Measurements from ENCODE around the gene TMEM123.

The TMEM123 gene

DNA sequence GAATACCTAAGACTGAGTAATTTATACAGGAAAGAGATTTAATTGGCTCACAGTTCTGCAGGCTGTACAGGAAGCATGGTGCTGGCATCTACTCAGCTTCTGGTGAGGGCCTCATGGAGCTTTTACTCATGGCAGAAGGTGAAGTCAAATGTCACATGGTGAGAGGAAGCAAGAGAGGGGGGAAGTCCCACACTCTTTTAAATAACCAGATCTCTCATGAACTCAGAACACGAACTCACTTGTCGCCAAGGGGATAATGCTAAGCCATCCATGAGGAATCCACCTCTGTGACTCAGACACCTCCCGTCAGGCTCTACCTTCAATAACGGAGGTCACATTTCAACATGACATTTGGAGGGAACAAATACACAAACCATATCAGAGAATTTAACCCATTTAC lies 63.3 kb downstream of the TMEM123 start:
- Histone ChIP-seq H2AK5ac (ENCODE audit: low read length) (no peak overlapping the region), H3K4me3 (ENCODE audit: low read depth, low read length) (no peak overlapping the region), H3K4me2 (ENCODE audit: low read length) (no peak overlapping the region), H4K8ac (ENCODE audit: low read depth, low read length) (no peak overlapping the region), H3K27me3 (ENCODE audit: insufficient read depth, low read length) (no peaks in the 10 kb centered on the region), H3K9me3 (ENCODE audit: insufficient read depth, low read depth, low read length) (peaks cover 2% of the 10 kb centered on the region), H2AFZ (ENCODE audit: insufficient read depth, low read length, poor library complexity) (no peak overlapping the region), H3K14ac (ENCODE audit: low read length) (no peak overlapping the region), H3K79me1 (ENCODE audit: low read length) (no peaks in the 10 kb centered on the region), H3K36me3 (ENCODE audit: control insufficient read depth in 1 of 2, insufficient read depth in 2 of 2, low read length in 2 of 2) (peaks cover 25 to 42% of the 10 kb centered on the region in 2 experiments), H3K18ac (ENCODE audit: low read length) (no peak overlapping the region), H3K27ac (ENCODE audit: low read depth, low read length) (no peak overlapping the region), H3K9ac (ENCODE audit: low read length) (no peak overlapping the region), H2BK12ac (ENCODE audit: low read length) (no peak overlapping the region), H3K4me1 (ENCODE audit: control insufficient read depth in 1 of 2, insufficient read depth in 2 of 2, low read length in 2 of 2) (no peaks in the 10 kb centered on the region), H4K91ac (ENCODE audit: low read depth, low read length) (no peak overlapping the region), H3K4ac (ENCODE audit: low read depth, low read length) (no peak overlapping the region), H3K23ac (ENCODE audit: low read length) (no peak overlapping the region), H2BK5ac (ENCODE audit: low read depth, low read length, poor library complexity) (no peak overlapping the region), H4K12ac (ENCODE audit: low read depth, low read length) (no peak overlapping the region), H3K79me2 (ENCODE audit: control insufficient read depth, insufficient read depth, low read length, poor library complexity) (no peaks in the 10 kb centered on the region), H2BK120ac (ENCODE audit: insufficient read depth, low read length, poor library complexity) (no peak overlapping the region)
- peak in 1 of 2 donors; percentile 10 for DNase-seq
- no CpG with 5 or more reads among the region's 4 CpGs for WGBS (ENCODE audit: extremely low coverage, insufficient coverage, insufficient read length)

DNA sequence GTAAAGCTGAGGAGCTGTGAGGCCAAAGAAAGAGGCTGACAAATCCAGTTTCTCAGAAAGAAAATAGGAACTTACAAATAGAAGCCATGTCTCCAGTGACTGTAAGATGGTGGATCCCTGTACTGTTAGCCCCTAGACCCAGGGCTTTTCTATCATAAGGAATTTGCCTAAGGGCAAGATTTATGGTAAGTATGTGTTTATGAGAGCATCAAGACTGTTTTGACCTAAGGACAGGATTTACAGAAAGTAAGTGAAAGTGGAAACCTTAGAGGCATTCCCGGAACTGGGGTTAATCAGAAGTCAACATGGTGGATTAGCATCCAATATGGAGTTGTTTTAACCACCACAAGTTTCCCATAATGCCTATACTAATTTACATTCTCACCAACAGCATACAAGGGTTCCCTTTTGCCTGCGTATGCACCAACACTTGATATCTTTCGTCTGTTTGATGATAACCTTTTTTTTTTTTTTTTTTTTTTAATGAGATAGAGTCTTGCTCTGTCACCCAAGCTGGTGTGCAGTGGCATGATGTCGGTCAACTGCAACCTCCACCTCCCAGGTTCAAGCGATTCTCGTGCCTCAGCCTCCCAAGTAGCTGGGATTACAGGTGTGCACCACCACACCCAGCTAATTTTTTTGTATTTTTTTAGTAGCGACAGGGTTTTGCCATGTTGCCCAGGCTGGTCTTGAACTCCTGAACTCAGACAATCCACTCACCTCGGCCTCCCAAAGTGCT lies 65.4 kb downstream of the TMEM123 start:
- no peak overlapping the region for H3K4me2 ChIP-seq (ENCODE audit: low read length)
- no peak overlapping the region for H4K8ac ChIP-seq (ENCODE audit: low read depth, low read length)
- no peaks in the 10 kb centered on the region for H3K9me3 ChIP-seq (ENCODE audit: insufficient read depth, low read depth, low read length)
- H3K27ac ChIP-seq (ENCODE audit: low read depth, low read length): no peak overlapping the region
- H2AFZ ChIP-seq (ENCODE audit: insufficient read depth, low read length, poor library complexity): no peak overlapping the region
- no peaks in the 10 kb centered on the region for H3K79me2 ChIP-seq (ENCODE audit: control insufficient read depth, insufficient read depth, low read length, poor library complexity)
- WGBS (ENCODE audit: extremely low coverage, insufficient coverage, insufficient read length): no CpG with 5 or more reads among the region's 8 CpGs
- H3K4ac ChIP-seq (ENCODE audit: low read depth, low read length): no peak overlapping the region
- H3K4me3 ChIP-seq (ENCODE audit: low read depth, low read length): no peak overlapping the region
- H2AK5ac ChIP-seq (ENCODE audit: low read length): no peak overlapping the region
- H3K27me3 ChIP-seq (ENCODE audit: insufficient read depth, low read length): no peaks in the 10 kb centered on the region
- no peak overlapping the region for H4K91ac ChIP-seq (ENCODE audit: low read depth, low read length)
- H3K23ac ChIP-seq (ENCODE audit: low read length): no peak overlapping the region
- no peaks in the 10 kb centered on the region for H3K79me1 ChIP-seq (ENCODE audit: low read length)
- no peak overlapping the region for H3K14ac ChIP-seq (ENCODE audit: low read length)
- peak in 1 of 2 donors; percentile 74 for DNase-seq
- H2BK5ac ChIP-seq (ENCODE audit: low read depth, low read length, poor library complexity): no peak overlapping the region
- H3K36me3 ChIP-seq (ENCODE audit: control insufficient read depth in 1 of 2, insufficient read depth in 2 of 2, low read length in 2 of 2): peaks cover 18 to 29% of the 10 kb centered on the region in 2 experiments
- no peak overlapping the region for H2BK120ac ChIP-seq (ENCODE audit: insufficient read depth, low read length, poor library complexity)
- H3K4me1 ChIP-seq (ENCODE audit: control insufficient read depth in 1 of 2, insufficient read depth in 2 of 2, low read length in 2 of 2): no peaks in the 10 kb centered on the region
- H4K12ac ChIP-seq (ENCODE audit: low read depth, low read length): no peak overlapping the region
- H3K9ac ChIP-seq (ENCODE audit: low read length): no peak overlapping the region
- H3K18ac ChIP-seq (ENCODE audit: low read length): no peak overlapping the region
- H2BK12ac ChIP-seq (ENCODE audit: low read length): no peak overlapping the region

DNA sequence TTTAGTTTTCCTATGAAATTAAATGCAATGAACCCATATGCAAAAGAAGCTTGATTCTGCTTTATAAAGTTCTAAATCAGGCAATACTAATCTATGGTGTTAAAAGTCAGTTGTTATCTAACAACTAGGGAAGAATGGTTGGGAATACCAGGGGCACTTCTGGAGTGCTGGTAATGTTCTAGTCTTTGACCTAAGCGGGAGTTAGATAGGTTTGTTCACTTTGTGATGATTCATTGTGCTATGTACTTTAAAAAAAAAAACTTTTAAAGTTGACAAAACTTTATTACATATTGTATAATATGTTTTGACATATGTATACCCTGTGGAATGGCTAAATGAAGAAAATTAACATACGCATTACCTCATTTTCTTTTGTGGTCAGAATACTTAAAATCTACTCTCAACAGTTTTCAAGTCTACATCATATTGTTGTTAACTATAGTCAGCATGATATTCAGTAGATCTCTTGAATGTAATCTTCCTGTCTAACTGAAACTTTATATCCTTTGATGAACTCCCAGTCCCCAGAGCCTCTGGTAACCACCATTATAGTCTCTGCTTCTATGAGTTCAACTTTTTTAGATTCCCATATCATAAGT lies 66.3 kb downstream of the TMEM123 start:
- H3K27me3 ChIP-seq (ENCODE audit: insufficient read depth, low read length): no peaks in the 10 kb centered on the region
- no peak overlapping the region for H3K4me3 ChIP-seq (ENCODE audit: low read depth, low read length)
- H3K4ac ChIP-seq (ENCODE audit: low read depth, low read length): no peak overlapping the region
- H2AFZ ChIP-seq (ENCODE audit: insufficient read depth, low read length, poor library complexity): no peak overlapping the region
- H3K18ac ChIP-seq (ENCODE audit: low read length): no peak overlapping the region
- H4K12ac ChIP-seq (ENCODE audit: low read depth, low read length): no peak overlapping the region
- H3K23ac ChIP-seq (ENCODE audit: low read length): no peak overlapping the region
- peaks cover 14 to 25% of the 10 kb centered on the region in 2 experiments for H3K36me3 ChIP-seq (ENCODE audit: control insufficient read depth in 1 of 2, insufficient read depth in 2 of 2, low read length in 2 of 2)
- H3K4me2 ChIP-seq (ENCODE audit: low read length): no peak overlapping the region
- DNase-seq: peak in 1 of 2 donors; percentile 21
- no peak overlapping the region for H4K8ac ChIP-seq (ENCODE audit: low read depth, low read length)
- H2BK12ac ChIP-seq (ENCODE audit: low read length): no peak overlapping the region
- H3K4me1 ChIP-seq (ENCODE audit: control insufficient read depth in 1 of 2, insufficient read depth in 2 of 2, low read length in 2 of 2): no peaks in the 10 kb centered on the region
- no peaks in the 10 kb centered on the region for H3K79me1 ChIP-seq (ENCODE audit: low read length)
- no peak overlapping the region for H2BK5ac ChIP-seq (ENCODE audit: low read depth, low read length, poor library complexity)
- H3K14ac ChIP-seq (ENCODE audit: low read length): no peak overlapping the region
- H2AK5ac ChIP-seq (ENCODE audit: low read length): no peak overlapping the region
- H3K27ac ChIP-seq (ENCODE audit: low read depth, low read length): no peak overlapping the region
- H2BK120ac ChIP-seq (ENCODE audit: insufficient read depth, low read length, poor library complexity): no peak overlapping the region
- whole genome bisulfite sequencing (ENCODE audit: extremely low coverage, insufficient coverage, insufficient read length): no CpG with 5 or more reads among the region's 2 CpGs
- H3K9ac ChIP-seq (ENCODE audit: low read length): no peak overlapping the region
- no peaks in the 10 kb centered on the region for H3K79me2 ChIP-seq (ENCODE audit: control insufficient read depth, insufficient read depth, low read length, poor library complexity)
- H4K91ac ChIP-seq (ENCODE audit: low read depth, low read length): no peak overlapping the region
- no peaks in the 10 kb centered on the region for H3K9me3 ChIP-seq (ENCODE audit: insufficient read depth, low read depth, low read length)

DNA sequence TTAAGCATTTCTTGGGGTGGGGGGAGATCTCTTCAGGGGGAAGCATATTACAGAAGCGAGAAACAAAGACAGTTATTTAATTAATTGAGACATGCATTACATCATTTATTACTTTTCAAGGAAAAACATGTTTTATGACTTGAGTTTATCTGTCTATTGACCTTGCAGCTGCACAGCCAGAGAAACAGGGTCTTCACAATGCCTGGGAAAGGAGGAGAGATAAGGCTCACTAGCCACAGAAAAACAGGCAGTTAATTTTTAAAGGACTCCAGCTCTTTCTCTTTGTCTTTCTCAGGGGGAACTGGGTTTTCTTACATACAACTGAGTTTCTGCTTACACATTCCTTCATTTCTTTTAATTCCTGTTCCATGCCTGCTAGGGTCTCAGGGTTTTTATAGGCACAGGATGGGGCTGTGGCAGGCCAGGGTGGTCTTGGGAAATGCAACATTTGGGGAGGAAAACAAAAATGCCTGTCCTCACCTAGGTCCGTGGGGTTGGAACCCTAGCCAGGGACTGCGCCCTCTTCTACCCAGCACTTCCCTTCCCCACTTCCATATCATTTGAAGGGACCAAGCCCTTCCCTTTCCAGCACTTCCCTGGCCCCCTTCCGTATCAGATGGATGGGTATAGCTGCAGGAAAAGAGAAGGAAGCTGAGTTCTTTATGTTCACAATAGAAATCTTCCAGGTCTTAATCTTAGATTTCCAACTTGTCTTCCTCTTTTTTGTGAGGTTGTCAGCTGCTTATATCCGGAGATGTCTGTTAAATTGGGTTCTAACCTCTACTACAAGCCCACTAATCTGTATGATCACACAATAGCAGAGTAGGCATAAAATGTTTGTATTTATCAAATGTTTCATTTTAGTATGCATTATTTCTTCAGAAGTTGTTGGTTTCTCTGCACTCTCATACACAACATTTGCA lies 67.2 kb downstream of the TMEM123 start:
- WGBS (ENCODE audit: extremely low coverage, insufficient coverage, insufficient read length): no CpG with 5 or more reads among the region's 5 CpGs
- Histone ChIP-seq H2BK12ac (ENCODE audit: low read length) (no peak overlapping the region), H3K18ac (ENCODE audit: low read length) (no peak overlapping the region), H3K79me1 (ENCODE audit: low read length) (no peaks in the 10 kb centered on the region), H3K9ac (ENCODE audit: low read length) (no peak overlapping the region), H3K14ac (ENCODE audit: low read length) (no peak overlapping the region), H3K9me3 (ENCODE audit: insufficient read depth, low read depth, low read length) (no peaks in the 10 kb centered on the region), H3K4me1 (ENCODE audit: control insufficient read depth in 1 of 2, insufficient read depth in 2 of 2, low read length in 2 of 2) (no peaks in the 10 kb centered on the region), H3K4me3 (ENCODE audit: low read depth, low read length) (no peak overlapping the region), H3K27ac (ENCODE audit: low read depth, low read length) (no peak overlapping the region), H2BK5ac (ENCODE audit: low read depth, low read length, poor library complexity) (no peak overlapping the region), H2BK120ac (ENCODE audit: insufficient read depth, low read length, poor library complexity) (no peak overlapping the region), H2AK5ac (ENCODE audit: low read length) (no peak overlapping the region), H4K12ac (ENCODE audit: low read depth, low read length) (no peak overlapping the region), H3K4ac (ENCODE audit: low read depth, low read length) (no peak overlapping the region), H2AFZ (ENCODE audit: insufficient read depth, low read length, poor library complexity) (no peak overlapping the region), H3K36me3 (ENCODE audit: control insufficient read depth in 1 of 2, insufficient read depth in 2 of 2, low read length in 2 of 2) (peaks cover 8 to 21% of the 10 kb centered on the region in 2 experiments), H3K27me3 (ENCODE audit: insufficient read depth, low read length) (no peaks in the 10 kb centered on the region), H3K79me2 (ENCODE audit: control insufficient read depth, insufficient read depth, low read length, poor library complexity) (no peaks in the 10 kb centered on the region), H4K91ac (ENCODE audit: low read depth, low read length) (no peak overlapping the region), H3K4me2 (ENCODE audit: low read length) (no peak overlapping the region), H3K23ac (ENCODE audit: low read length) (no peak overlapping the region), H4K8ac (ENCODE audit: low read depth, low read length) (no peak overlapping the region)
- DNase-seq: no peak
